ENCODE data around the gene CFAP45.

Gene CFAP45

DNA sequence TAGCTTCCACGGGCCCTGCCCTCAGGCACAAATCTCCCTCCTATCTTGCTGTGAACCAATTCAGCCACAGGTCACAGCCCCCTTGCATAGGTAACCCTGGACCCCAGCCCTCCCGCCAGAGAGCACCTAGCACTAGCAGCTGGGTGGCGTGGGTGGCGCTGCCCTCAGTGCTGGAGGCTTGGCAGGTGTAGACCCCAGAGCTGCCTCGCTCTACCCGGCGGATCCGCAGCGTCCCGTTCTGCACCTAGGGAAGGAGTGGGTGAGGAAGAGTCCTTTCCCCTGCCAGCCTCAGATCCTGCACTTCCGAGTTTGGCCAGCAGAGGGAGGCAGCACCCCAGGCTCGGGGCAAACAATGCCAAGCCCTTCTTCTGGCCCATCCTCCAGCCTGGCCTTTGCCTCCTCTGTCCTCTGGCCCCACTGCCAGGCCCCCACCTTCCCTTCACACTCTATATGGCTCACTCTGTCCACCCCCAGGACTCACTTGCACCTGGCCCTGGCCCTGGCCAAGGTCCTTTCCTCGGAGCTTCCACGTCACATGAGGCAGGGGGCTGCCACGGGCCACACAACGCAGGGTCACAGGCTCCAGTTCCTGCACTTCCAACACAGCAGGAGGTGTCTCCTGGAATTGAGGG, 36.4 kb upstream of the CFAP45 start:
- peak; percentile 62 for DNase-seq (ENCODE audit: low read depth)

- no peak for DNase-seq (ENCODE audit: low read depth)
These were observed 35.8 kb upstream of the CFAP45 start for GRCh38 chr1:159935719-159936272.

DNA sequence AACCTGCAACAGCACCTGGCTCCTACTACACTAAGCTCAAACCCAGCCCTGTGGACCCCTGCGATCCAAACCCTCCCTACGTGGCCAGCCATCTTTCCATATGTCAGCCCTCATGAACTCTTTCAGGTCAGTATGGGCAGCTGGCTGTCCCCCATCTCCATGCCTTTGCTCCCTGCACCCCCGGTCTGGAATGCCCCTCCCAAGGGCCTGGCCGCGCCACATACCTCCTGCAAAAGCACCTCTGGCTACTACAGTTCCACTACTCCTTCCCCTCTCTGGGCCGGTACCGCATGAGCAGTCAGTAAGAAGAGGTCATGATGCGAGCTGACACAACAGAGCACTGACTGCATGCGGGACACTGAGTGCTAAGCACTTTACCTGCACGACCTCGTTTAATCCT, 35.3 kb upstream of the CFAP45 start:
- DNase-seq (ENCODE audit: low read depth), result no peak

DNA sequence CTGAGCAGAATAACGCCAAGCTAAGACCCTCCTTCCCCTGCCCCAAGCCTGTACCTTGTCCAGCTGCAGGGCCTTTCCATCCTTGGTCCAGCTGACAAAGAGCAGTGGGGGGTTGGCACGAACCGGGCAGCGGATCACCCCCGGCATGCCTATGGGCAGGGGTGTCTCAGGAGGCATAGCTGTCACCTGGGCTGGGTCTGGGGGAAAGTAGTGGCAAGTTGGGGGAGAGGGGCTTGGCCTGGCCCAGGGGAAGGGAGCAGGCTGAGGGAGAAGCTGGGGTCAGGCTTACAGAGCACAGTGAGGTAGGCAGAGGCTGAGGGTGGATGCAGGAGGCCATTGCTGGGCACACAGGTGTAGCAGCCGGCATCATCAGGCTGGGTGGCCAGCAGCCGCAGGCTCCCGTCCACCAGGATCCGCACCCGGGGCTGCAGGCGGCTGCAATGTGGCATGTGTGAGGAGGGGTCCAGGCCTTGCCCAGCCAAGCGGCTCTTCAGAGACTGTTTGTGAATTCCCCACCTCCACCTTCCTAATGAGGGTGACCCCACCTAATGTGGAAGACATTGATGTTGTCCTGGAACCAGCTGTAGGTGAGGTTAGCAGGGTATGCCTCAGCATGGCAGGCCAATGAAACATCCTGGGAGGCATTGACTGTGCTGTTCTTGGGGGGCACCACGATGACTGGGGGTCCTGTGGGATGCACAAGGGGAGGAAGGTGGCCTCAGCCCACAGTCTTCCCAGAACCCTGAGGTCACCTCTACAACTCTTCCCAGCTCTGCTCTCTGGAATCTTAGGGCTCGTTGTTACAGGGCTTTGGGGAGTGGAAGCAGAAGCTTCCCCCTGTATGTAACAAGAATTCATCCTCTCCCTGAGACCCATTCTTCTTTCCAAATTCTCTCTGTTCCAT, 34.4 kb upstream of the CFAP45 start:
- no peak for DNase-seq (ENCODE audit: low read depth)

GRCh38 chr1:159933347-159933746, 33.4 kb upstream of the CFAP45 start:
- DNase-seq (ENCODE audit: low read depth), result no peak

GRCh38 chr1:159932296-159933285, 32.6 kb upstream of the CFAP45 start:
- no peak for DNase-seq (ENCODE audit: low read depth)

DNA sequence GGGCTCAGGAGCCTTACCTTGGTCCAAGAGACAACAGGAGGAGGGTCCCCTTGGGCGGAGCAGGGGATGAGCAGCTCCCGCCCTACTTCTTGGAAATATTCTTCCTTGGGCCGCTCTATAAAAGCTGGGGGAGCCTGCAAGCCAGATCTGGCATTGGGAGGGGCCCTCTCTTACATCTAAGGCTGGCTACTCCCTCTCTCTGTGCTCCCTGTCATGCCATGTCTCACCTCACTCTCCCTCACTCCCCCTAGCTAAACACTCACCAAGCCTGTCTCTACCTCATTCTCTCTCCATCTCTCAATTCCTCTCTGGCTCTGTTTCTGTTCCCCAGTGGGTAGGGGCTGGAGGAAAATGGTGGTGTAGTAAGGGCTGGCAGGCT, 31.8 kb upstream of the CFAP45 start:
- no peak for DNase-seq (ENCODE audit: low read depth)

DNA sequence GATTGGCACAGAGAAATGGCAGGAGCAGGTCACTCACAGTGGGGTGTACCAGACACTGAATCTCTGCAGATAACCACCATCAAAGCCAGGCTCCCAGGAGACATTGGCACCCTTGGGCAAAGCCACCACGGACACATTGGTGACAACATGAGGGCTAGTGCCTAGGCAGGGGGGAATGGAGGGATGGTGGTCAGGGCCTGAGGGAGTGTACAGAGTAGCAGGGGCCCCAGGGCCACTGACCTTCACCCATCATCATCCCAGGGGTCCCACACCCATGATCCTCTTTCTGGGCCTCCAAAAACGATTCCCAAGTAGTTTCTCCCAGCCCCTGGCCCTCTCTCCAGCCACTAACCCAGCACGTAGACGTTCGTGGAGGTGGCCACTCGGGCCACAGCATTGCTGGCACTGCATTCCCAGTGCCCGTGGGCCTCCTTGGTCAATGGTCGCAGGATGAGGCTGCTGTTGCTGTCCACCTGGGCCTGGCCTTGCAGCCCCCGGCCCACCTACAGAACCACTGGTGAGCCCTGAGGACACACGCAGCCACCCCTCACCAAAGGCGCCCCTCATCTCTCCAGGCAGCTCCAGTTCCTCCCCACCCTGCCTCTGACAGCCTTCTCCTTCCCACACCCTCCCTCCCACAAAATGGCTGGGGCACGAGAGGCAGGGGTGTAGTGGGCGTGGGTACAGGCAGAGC, 31.3 kb upstream of the CFAP45 start:
- no peak for DNase-seq (ENCODE audit: low read depth)

DNA sequence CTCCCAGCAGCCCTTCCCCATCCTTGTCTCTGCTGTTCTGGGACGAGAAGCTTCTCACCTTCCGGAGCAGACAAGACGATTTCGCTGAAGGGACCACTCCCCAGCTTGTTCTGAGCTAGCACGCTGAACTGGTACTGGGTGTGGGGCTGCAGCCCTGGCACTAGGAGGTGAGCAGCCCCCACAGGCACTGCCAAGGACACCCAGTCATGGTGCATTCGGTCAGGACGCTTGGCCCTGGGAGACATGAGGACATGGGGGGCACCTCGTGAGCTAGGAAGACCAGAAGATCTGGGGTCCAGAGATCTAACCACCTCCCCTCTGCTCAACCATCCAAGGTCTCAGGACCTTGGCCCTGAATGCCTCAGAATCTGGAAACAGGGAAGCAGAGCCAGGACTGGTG, 30.7 kb upstream of the CFAP45 start:
- DNase-seq (ENCODE audit: low read depth), result no peak

DNA sequence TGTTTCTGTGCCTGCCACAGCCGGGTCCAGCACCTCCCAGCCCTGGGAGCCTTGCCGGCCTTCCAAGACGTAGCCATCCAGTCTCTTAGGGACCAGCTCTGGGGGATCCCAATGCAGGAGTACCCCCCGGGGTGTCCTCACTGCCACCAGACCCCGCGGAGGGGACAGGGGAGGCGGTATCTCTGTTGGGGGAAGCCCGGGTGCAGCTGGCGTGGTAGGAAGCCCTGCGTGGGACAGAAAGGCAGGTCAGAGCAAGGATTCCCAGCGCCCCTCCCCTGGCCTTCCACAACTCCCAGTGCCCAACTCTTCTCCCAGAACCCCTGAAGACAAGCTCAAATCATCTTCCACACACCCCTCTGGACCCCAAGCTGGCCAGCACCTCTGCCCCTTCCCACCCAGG, 30.3 kb upstream of the CFAP45 start:
- DNase-seq (ENCODE audit: low read depth), result no peak

GRCh38 chr1:159929155-159930051, 29.4 kb upstream of the CFAP45 start:
- DNase-seq (ENCODE audit: low read depth), result no peak

GRCh38 chr1:159928491-159929050, 28.6 kb upstream of the CFAP45 start:
- no peak for DNase-seq (ENCODE audit: low read depth)

DNA sequence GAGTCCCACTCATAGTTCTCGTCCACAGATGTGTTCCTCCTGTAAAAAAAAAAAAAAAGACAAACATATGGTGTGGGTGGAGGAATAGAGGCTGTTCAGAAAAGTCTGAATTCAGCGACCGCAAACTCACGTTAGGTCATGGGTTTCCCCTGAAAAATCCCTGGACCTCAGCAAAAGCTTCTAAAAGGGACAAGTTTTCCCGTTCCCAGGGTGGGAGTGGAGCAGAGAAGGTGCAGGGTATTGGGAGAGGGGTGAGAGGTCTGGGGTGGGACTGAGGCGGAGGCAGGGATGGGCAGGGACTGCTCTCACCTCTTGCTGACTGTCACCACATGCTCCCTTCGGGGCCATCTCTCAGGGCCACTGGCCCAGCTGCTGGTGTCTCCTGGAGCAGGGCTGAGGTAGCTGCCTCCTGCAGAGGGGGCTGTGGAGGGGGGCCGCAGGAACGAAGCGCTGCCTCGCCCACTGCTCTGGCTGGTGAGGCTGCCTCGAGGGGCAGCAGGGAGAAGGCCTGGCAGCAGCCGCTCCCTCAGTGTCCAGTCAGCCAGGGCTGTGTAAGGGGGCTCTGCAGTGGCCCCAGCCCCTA, 28.0 kb upstream of the CFAP45 start:
- no peak for DNase-seq (ENCODE audit: low read depth)

DNA sequence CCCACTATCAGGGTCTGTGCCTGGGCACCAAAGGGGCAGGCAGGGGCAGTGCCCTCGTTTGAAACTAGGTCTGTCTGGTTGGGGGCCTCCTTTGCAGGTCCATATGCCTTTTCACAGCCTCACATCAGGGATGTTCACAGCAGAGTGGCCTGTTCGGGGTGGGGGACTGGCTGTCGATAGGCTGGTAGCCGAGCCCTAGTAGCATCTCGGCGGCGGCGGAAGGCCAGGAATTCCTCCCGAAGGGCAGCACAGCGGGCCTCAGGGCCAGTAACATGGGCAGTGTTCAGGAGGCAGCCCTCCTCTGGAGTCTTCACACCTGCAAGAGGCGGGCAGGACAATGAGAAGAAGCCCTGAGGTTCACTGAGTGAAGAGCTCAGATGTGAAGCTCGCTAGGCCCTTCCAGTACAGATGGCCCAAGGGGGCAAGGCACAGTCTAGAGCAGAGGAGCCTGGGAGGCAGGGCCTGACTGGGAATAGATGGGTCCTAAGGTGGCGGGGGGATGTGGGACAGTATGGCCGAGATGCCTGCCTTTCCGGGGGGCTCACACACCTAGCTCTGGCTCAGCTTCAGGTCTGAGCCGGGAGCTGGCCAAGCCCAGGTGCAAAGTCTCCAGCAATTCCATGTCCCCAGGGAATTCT, 27.4 kb upstream of the CFAP45 start:
- DNase-seq (ENCODE audit: low read depth), result no peak

DNA sequence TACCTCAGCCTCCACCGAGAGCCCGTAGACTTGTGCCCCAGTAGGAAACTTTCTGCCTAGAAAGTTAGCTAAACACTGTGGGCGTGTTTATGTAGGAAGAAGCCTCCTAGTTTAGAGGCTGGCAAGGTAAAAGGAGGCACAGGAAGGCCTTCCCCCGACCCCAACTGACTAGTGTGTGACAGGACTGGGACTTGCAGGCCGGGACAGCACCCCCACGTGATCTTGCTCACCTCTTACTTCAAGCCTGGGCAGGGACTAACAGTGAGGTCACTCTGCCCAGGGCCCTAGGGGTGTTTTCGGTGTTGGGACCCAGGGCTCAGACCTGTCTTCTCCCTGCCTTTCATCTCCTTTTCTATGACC, 25.7 kb upstream of the CFAP45 start:
- no peak for DNase-seq (ENCODE audit: low read depth)

GRCh38 chr1:159924791-159925718, 25.1 kb upstream of the CFAP45 start, which contains the start of gene TAGLN2:
Gene TAGLN2, minus strand, starts transcription at chr1:159925507. Its CDS starts 4,998 bp downstream, at chr1:159920509.
- DNase-seq (ENCODE audit: low read depth), result peak; percentile 83

DNA sequence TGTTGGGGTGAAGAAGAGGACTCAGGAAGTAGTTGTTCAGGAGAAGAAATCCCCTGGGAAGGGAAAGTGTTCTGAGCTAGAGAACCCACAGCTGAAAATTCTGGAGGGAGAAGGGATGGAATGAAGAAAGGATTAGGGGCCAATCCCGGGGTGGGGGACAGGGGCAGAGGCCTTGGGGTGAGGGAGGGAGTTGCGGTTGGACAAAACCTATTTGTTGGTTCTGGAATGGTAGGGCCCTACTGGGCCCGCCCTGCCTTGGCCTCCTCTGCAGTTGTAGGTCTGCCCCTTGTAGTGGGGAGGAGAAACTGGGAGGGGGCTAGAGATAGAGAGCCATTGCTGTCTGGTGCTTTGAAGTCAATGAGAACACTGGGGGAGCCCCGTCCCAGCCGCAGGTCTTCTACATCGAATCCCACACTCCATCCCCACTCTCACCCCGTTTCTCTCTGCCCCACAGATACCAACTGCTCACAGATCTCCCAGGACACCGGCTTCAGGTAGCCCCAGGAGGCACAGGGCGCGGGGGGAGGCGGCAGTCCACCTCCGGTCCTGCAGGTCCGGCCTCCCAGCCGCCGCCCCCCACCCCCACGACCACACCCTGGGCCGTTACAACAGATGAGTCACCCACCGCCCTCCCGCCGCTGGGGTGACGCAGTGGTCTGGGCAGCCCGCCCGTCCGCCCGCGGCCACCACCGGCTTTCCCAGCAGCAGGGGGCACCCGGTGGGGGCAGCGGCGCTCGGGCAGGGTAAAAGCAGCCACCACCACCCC, 24.2 kb upstream of the CFAP45 start:
- peak; percentile 55 for DNase-seq (ENCODE audit: low read depth)
